ENCODE measurements around the gene NID1. TPM values are rescaled to one million over a fixed set of nuclear protein-coding genes. Genes with fewer than 3 reads are reported as not detected.

Gene NID1
- total and polyA plus RNA-seq, 4 donors, result 15.4 to 151 (median 45.1) TPM

Small RNAs within 50 kb of the gene (small RNA-seq; reads per million reads assigned to genes)
- not detected for gene RF00019 (ENCODE audit: low replicate concordance)

Other genes with a start within 250 kb of the NID1 start
- 10 to 100 TPM; 45.8 to 82.7 TPM for gene LYST, start 198.2 kb downstream of the NID1 start, total RNA-seq
- 10 to 100 TPM in 1 of 2 donors, 1 to 10 TPM in 1; 9.8 to 17.5 TPM for gene LYST, start 198.2 kb downstream of the NID1 start, polyA plus RNA-seq
- gene GPR137B, start 77.4 kb upstream of the NID1 start, total RNA-seq, result 10 to 100 TPM; 15.2 to 23.1 TPM
- gene GPR137B, start 77.4 kb upstream of the NID1 start, polyA plus RNA-seq, result 10 to 100 TPM in 1 of 2 donors, 1 to 10 TPM in 1; 7.0 to 31.0 TPM
- 10 to 100 TPM in 1 of 2 donors, 1 to 10 TPM in 1; 5.7 to 15.3 TPM for gene ERO1B, start 216.9 kb upstream of the NID1 start, total RNA-seq
- 1 to 10 TPM; 2.7 to 3.5 TPM for gene ERO1B, start 216.9 kb upstream of the NID1 start, polyA plus RNA-seq

All from lung (tissue), 5 donors.